T-cell (primary cell): Measurements from ENCODE around the gene DDT. TPM values are rescaled to one million over a fixed set of nuclear protein-coding genes. Genes with fewer than 3 reads are reported as not detected.
"Not testable (repeated sequence)": the region's sequence is repeated elsewhere in the genome, so short reads cannot be mapped to it uniquely, and the experiment has no call there.

Experiments
- ATAC-seq, 4 experiments: fragments of 200-7000 bp in 3 of 4; fragments of 150-1000 bp in 1 of 4; cut with Tn5 transposase; replicated peaks in 1 of 4; 1 replicate in 3 of 4; 2 replicates in 1 of 4; pipeline ENCODE4 v1.10.0; 2021; ENCODE audit warnings: moderate library complexity in 3 of 4, mild to moderate bottlenecking in 2 of 4, moderate number of reproducible peaks in 1 of 4
- CTCF ChIA-PET, 2 donors: fragments of 300-600 bp; sonication (Branson Sonifier 250); formaldehyde crosslinking; loops; one replicate each; lab custom pipeline; 2022; ENCODE audit warnings: antibody characterized with exemption in 2 of 2; lab: Charles Lee
- POLR2A ChIA-PET, 2 donors: fragments of 300-600 bp; sonication (Branson Sonifier 250); formaldehyde crosslinking; loops; one replicate each; lab custom pipeline; 2022; ENCODE audit warnings: antibody characterized with exemption in 2 of 2; lab: Charles Lee
- DNase-seq, 35 experiments: peaks; one replicate each; pipeline versions ENCODE4 v3.0.0 to v3.0.0-alpha.2; 2013 to 2023
- H3K27ac ChIP-seq: one replicate; pipeline ENCODE4 v1.5.1; 2013; ENCODE audit warnings: low read length
- H3K27me3 ChIP-seq, 2 experiments: replicated peaks in 1 of 2; 1 replicate in 1 of 2; 2 replicates in 1 of 2; pipeline versions ENCODE4 v1.6.1 to v1.7.0; 2013; ENCODE audit warnings: low read length in 1 of 2, mixed read lengths in 1 of 2; ENCODE audit not compliant: control insufficient read depth in 2 of 2, insufficient read depth in 2 of 2; ENCODE audit errors: extremely low read depth in 1 of 2
- H3K36me3 ChIP-seq, 2 donors: 1 replicate in 1 of 2; 2 replicates in 1 of 2; pipeline versions ENCODE4 v1.6.1 to v1.7.0; 2013; ENCODE audit warnings: low read length in 1 of 2; ENCODE audit not compliant: control insufficient read depth in 2 of 2, insufficient read depth in 1 of 2; ENCODE audit errors: extremely low read depth in 1 of 2
- H3K4me1 ChIP-seq, 2 experiments: 1 replicate in 1 of 2; 2 replicates in 1 of 2; pipeline versions ENCODE4 v1.6.1 to v1.7.0; 2013; ENCODE audit warnings: low read length in 2 of 2, mixed read lengths in 1 of 2; ENCODE audit not compliant: insufficient read depth in 2 of 2, control insufficient read depth in 1 of 2; ENCODE audit errors: extremely low read depth in 1 of 2
- H3K4me3 ChIP-seq, 2 donors: 1 replicate in 1 of 2; 2 replicates in 1 of 2; pipeline versions ENCODE4 v1.5.1 to v1.7.0; 2013; ENCODE audit warnings: mild to moderate bottlenecking in 2 of 2, low read length in 1 of 2, moderate library complexity in 1 of 2; ENCODE audit not compliant: control insufficient read depth in 1 of 2; ENCODE audit errors: extremely low read depth in 1 of 2
- H3K9me3 ChIP-seq: 2 replicates; pipeline ENCODE4 v1.7.0; 2013
- H3K27ac Mint-ChIP-seq, 2 donors: one replicate each; pipeline ENCODE4 v1.8.0; 2020 to 2021; ENCODE audit warnings: mild to moderate bottlenecking in 2 of 2, mixed read lengths in 2 of 2
- H3K27me3 Mint-ChIP-seq, 2 donors: one replicate each; pipeline ENCODE4 v1.8.0; 2021 to 2022; ENCODE audit warnings: mixed read lengths in 2 of 2
- H3K36me3 Mint-ChIP-seq: one replicate; pipeline ENCODE4 v1.8.0; 2021; ENCODE audit warnings: mixed read lengths
- H3K4me1 Mint-ChIP-seq, 3 donors: one replicate each; pipeline ENCODE4 v1.8.0; 2020 to 2022; ENCODE audit warnings: mixed read lengths in 3 of 3, mild to moderate bottlenecking in 1 of 3
- H3K4me3 Mint-ChIP-seq, 3 donors: one replicate each; pipeline ENCODE4 v1.8.0; 2020 to 2022; ENCODE audit warnings: mild to moderate bottlenecking in 3 of 3, mixed read lengths in 3 of 3, moderate library complexity in 3 of 3
- H3K9me3 Mint-ChIP-seq, 3 donors: one replicate each; pipeline ENCODE4 v1.8.0; 2020 to 2022; ENCODE audit warnings: mixed read lengths in 3 of 3
- WGBS: methylation state at CpG from one replicate; pipeline ENCODE4 v1.1.5; 2013; ENCODE audit warnings: missing lambda C conversion rate; ENCODE audit not compliant: insufficient coverage; 5-methylcytosine and 5-hydroxymethylcytosine counted together
- total RNA-seq, 35 experiments: library from RNA in 6 of 35; stranded (reverse) in 6 of 35; fragments of 120-200 nt in 1 of 35; gene quantifications; one replicate each; pipeline versions ENCODE4 v1.2.1 to v1.2.4 and lab custom pipeline; 2013 to 2026

Gene DDT
- total RNA-seq, 5 donors from 2014 or later (not counting 1 experiment from before 2014, with no cell fraction given) = 72.5 to 122 (median 94.3) TPM

DNA sequence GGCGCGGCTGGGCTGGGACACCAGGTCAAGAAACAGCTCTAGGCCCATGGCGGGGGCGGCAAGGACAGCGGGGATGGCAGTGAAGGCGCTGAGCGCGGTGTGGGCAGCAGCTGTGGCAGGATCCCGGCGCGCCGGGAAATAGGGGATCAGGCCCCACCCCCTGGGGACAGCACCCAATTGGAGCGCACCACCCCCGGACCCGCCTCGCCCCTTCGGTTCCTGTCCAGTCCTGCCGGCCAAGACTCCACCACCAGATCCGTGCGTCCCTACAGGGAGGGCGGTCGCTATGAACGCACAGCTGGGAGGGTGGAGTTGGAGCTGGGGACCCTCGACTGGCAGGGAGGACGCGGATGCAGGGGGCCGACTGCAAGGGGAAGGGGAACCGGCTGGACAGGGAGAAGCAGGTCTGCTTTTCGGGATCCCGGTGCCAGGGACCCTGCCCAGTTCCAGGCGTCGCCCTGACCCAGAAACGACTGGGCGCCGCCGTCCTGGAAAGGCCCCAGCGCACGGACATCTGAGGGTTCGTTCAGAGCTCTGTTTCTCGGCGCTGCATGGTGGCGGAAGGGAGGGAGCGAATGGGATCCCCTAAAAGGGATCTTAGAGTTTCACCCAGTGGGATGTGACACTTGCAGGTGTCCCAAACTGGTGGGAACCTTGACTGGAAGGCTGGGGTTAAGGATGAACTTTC lies 13.0 kb downstream of the DDT start, which contains the start of gene GSTT2B:
TSS of gene GSTT2B (minus strand) at position 112 of the 688 bp plus-strand sequence. CDS start at position 48, 64 bp downstream.
- peaks cover 0 to 14% of the 10 kb centered on the region in 2 donors for H3K27me3 Mint-ChIP-seq
- DNase-seq, H3K27ac Mint-ChIP-seq, H3K9me3 ChIP-seq, H3K36me3 ChIP-seq, H3K27ac ChIP-seq, H3K36me3 Mint-ChIP-seq, H3K4me3 ChIP-seq, CTCF ChIA-PET, H3K9me3 Mint-ChIP-seq, H3K4me1 Mint-ChIP-seq, POLR2A ChIA-PET, H3K27me3 ChIP-seq, H3K4me1 ChIP-seq, ATAC-seq, H3K4me3 Mint-ChIP-seq: not testable (repeated sequence)
- WGBS = no CpG with 5 or more reads among the region's 43 CpGs

- H3K27ac Mint-ChIP-seq = peak overlapping the region in 1 of 2 donors; percentile 55
- H3K4me3 ChIP-seq, H3K4me1 ChIP-seq, H3K4me3 Mint-ChIP-seq, H3K36me3 ChIP-seq, H3K9me3 Mint-ChIP-seq, H3K27ac ChIP-seq, H3K4me1 Mint-ChIP-seq, H3K36me3 Mint-ChIP-seq, H3K9me3 ChIP-seq, H3K27me3 ChIP-seq: not testable (repeated sequence)
- WGBS = no CpG with 5 or more reads among the region's 12 CpGs
- peak; percentile 85 to 97 (median 87) for ATAC-seq
- peak in 34 of 35 experiments; percentile 28 to 88 (median 66) for DNase-seq
- ChIA-PET CTCF (interaction anchor here in 1 of 2 donors (0.5 kb wide), 1 partner anchor 99 kb away, joined by 9 read pairs; the partner anchor contains the start of gene SLC2A11), POLR2A (interaction anchor here in 1 of 2 donors (0.6 kb wide), 1 partner anchor 55 kb away, joined by 4 read pairs; the partner anchor contains the start of gene CABIN1)
- H3K27me3 Mint-ChIP-seq = peaks cover 0 to 14% of the 10 kb centered on the region in 2 donors
These were observed 17.8 kb downstream of the DDT start for GRCh38 chr22:23956301-23956900.

- not testable (repeated sequence) for H3K4me3 ChIP-seq, H3K27me3 ChIP-seq, H3K4me1 ChIP-seq, ATAC-seq, H3K4me1 Mint-ChIP-seq, DNase-seq, H3K36me3 Mint-ChIP-seq, H3K36me3 ChIP-seq, H3K27ac Mint-ChIP-seq, H3K4me3 Mint-ChIP-seq, H3K27ac ChIP-seq, H3K9me3 Mint-ChIP-seq, H3K9me3 ChIP-seq
- no CpG with 5 or more reads among the region's 8 CpGs for WGBS
- ChIA-PET CTCF (interaction anchor here in 1 of 2 donors (0.5 kb wide), 1 partner anchor 98 kb away, joined by 9 read pairs; the partner anchor contains the start of gene SLC2A11), POLR2A (interaction anchor here in 1 of 2 donors (0.6 kb wide), 1 partner anchor 55 kb away, joined by 4 read pairs; the partner anchor contains the start of gene CABIN1)
- peaks cover 0 to 14% of the 10 kb centered on the region in 2 donors for H3K27me3 Mint-ChIP-seq
These were observed 18.4 kb downstream of the DDT start for GRCh38 chr22:23955886-23956285.

DNA sequence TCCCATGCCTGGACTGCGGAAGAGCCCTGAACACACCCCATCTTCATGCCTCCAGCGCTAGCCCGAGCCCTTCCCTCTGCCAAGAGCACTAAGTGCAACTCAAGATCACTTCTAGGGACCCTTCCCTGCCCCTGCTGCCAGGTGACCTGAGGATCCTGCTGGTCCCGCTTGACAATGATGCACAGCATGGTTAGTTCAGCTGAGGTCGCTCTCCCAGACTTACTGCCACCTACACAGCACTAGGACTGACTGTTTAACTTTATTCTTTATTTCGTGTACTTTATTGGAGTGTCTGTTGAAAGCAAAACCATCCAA lies 19.3 kb downstream of the DDT start:
- H3K9me3 ChIP-seq, H3K36me3 Mint-ChIP-seq, ATAC-seq, H3K27me3 Mint-ChIP-seq, H3K27ac Mint-ChIP-seq, H3K4me1 ChIP-seq, H3K9me3 Mint-ChIP-seq, CTCF ChIA-PET, H3K4me3 Mint-ChIP-seq, H3K4me1 Mint-ChIP-seq, H3K4me3 ChIP-seq, H3K27me3 ChIP-seq, POLR2A ChIA-PET, H3K36me3 ChIP-seq, H3K27ac ChIP-seq, DNase-seq: not testable (repeated sequence)
- 96% methylated on average over 3 of the region's 6 CpGs for WGBS

DNA sequence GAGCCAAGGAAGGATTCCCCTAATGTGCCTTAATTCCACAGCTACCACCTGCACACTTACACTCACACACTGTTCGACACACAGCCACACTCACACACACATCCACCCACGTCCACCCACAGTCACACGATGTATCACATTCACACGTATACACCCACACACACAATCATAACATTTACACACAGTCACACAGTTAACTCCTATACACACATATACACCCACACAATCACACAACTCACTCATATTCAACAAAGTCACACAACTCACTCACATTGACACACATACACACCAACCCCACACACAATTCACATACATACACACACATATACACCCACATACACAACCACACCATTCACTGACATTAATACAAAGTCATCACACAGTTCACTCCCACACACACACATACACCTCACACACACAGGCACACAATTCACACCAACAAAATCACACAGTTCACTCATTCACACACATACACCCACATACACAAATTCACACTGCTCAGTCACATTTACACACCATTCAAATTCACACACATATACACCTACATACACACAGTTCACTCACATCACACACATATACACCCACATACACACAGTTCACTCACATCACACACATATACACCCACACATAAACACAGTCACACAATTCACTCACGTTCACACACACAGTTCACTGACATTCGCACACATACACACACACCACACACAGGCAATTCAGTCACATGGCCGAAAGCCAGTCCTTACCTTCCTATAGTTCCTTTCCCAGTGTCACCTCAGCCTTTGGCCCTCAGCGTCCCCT lies 19.8 kb downstream of the DDT start:
- POLR2A ChIA-PET, H3K27me3 Mint-ChIP-seq, H3K9me3 ChIP-seq, H3K4me1 ChIP-seq, CTCF ChIA-PET, H3K36me3 ChIP-seq, H3K27ac Mint-ChIP-seq, H3K27ac ChIP-seq, ATAC-seq, H3K4me1 Mint-ChIP-seq, H3K9me3 Mint-ChIP-seq, H3K27me3 ChIP-seq, H3K4me3 Mint-ChIP-seq, DNase-seq, H3K36me3 Mint-ChIP-seq, H3K4me3 ChIP-seq: not testable (repeated sequence)
- WGBS = 71% methylated on average over 8 of the region's 8 CpGs

GRCh38 chr22:23953485-23953884 lies 20.8 kb downstream of the DDT start:
- H3K9me3 Mint-ChIP-seq = not testable (repeated sequence)

More at GRCh38 chr22:23953485-23953884, 20.8 kb downstream of the DDT start:
- H3K9me3 ChIP-seq, H3K36me3 ChIP-seq, H3K4me3 ChIP-seq, ATAC-seq, POLR2A ChIA-PET, H3K36me3 Mint-ChIP-seq, H3K4me1 ChIP-seq, H3K4me3 Mint-ChIP-seq, DNase-seq, H3K27me3 ChIP-seq, CTCF ChIA-PET, H3K4me1 Mint-ChIP-seq, H3K27ac ChIP-seq, H3K27me3 Mint-ChIP-seq, H3K27ac Mint-ChIP-seq: not testable (repeated sequence)
- 58% methylated on average over 1 of the region's 4 CpGs for WGBS
